Cardiac fibroblast (primary cell): ENCODE results near the gene MRPL40.

Experiments
- DNase-seq, 2 donors: peaks; one replicate each; pipeline versions ENCODE4 v3.0.0 to v3.0.0-alpha.2; 2010; ENCODE audit warnings: low read depth in 2 of 2
- H3K4me3 ChIP-seq, 2 donors: replicated peaks in 1 of 2; 1 replicate in 1 of 2; 2 replicates in 1 of 2; pipeline ENCODE4 v1.5.1; 2011; ENCODE audit warnings: low read depth in 2 of 2, low read length in 2 of 2, mild to moderate bottlenecking in 2 of 2, moderate library complexity in 1 of 2
- CTCF ChIP-seq: IDR thresholded peaks from one replicate; pipeline ENCODE4 v1.5.1; 2011; ENCODE audit warnings: low read depth, mild to moderate bottlenecking, low read length, inconsistent platforms

The MRPL40 gene

GRCh38 chr22:19460036-19460435 lies 27.7 kb downstream of the MRPL40 start:
- H3K4me3 ChIP-seq: no peak overlapping the region
- DNase-seq: no peak
- TF ChIP-seq CTCF: no peak

- no peak for TF ChIP-seq CTCF
- no peak overlapping the region for H3K4me3 ChIP-seq
- no peak for DNase-seq
Observed at GRCh38 chr22:19461506-19461905, 29.2 kb downstream of the MRPL40 start.

GRCh38 chr22:19463008-19463407 lies 30.7 kb downstream of the MRPL40 start:
- no peak overlapping the region for H3K4me3 ChIP-seq
- no peak for TF ChIP-seq CTCF
- no peak for DNase-seq

DNA sequence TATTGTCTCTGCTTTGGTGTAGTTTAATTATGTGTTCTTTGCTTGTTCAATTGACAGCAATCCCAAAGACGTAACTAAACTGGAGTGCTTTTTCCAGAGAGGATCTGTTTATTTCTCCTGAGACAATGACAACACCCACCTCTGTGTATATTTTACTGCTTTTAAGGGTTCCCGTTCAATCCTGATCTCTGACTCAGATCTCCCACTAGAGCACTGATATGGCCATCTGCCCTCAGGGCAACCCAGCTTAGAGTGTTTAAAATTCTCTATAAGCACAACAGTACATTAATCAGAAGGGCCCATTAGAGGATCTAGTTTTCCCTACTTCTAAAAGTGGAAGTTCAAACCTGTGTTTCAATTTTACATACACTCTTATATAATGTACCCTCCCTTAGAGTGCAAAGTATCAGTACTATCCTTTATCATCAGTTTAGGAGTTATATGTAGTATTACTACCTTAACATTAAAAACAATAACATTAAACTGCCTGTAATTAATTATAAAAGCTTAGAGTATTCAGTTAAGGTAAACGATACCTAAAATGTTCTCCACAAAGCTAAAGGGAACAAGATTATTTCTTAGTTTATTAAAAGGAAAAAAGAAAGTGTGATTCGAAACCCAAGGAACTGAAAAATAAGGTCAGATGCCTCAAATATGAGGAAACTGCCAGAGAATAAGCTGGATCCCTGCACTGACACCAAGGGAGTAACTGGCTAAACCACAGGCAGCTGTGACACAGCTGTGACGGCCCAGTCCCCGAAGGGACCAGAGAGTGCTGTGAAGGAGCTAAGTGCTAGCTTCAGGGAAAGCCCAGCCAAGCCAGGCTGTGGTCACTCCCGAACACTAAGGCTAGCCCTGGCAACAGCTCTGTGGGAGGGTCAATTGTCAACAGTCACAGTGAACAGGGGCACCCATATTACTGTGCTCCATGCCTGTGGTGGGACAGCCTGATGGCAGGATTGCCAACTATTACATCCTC lies 31.4 kb downstream of the MRPL40 start:
- TF ChIP-seq CTCF: no peak
- H3K4me3 ChIP-seq: no peak overlapping the region
- peak in 1 of 2 donors; percentile 35 for DNase-seq

DNA sequence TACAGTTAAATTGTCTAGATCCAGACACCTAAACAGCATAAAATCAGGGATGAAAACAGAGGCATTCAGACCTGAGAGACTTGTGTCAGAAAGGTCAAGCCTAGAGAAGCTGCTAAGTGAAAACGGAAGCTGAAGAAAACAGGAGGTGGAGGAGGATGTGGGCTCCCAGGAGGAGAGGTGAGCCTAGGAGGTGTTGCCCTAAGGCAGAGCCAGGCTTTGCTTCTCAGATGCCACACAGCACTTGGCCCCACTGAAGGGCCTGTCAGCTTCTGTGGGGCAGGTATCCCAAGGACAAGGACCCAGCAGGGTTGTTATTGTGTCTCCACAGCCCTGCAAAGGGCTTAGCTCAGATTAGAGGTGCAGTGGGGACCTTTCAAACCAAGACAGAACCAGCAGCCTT lies 32.2 kb downstream of the MRPL40 start:
- H3K4me3 ChIP-seq: no peak overlapping the region
- DNase-seq: no peak
- TF ChIP-seq CTCF: no peak

DNA sequence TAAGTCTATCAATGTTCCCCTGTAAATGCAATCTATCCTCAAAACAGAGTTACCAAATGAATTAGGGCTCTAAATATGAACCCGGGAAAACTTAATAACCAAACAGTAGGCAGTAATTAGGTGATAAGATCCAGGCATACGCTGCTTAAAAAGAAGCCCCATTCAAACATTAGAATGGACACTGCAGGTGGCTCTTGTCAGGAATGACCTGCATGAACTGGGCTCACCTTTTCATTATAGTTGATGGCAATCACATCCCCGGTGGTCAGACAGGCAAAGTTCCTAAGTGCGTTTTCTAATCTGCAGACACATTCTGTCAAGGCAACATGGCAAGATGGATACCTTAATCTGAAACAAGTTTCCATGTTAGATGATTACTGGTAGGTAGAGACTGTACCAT lies 32.6 kb downstream of the MRPL40 start:
- no peak for TF ChIP-seq CTCF
- DNase-seq: no peak
- H3K4me3 ChIP-seq: no peak overlapping the region
